ENCODE results near the gene MCRIP1. TPM values are rescaled to one million over a fixed set of nuclear protein-coding genes. Genes with fewer than 3 reads are reported as not detected.

The MCRIP1 gene
- total and polyA plus RNA-seq, 2 donors (not counting 1 experiment from before 2014, with no cell fraction given) = 69.7 to 84.0 TPM

DNA sequence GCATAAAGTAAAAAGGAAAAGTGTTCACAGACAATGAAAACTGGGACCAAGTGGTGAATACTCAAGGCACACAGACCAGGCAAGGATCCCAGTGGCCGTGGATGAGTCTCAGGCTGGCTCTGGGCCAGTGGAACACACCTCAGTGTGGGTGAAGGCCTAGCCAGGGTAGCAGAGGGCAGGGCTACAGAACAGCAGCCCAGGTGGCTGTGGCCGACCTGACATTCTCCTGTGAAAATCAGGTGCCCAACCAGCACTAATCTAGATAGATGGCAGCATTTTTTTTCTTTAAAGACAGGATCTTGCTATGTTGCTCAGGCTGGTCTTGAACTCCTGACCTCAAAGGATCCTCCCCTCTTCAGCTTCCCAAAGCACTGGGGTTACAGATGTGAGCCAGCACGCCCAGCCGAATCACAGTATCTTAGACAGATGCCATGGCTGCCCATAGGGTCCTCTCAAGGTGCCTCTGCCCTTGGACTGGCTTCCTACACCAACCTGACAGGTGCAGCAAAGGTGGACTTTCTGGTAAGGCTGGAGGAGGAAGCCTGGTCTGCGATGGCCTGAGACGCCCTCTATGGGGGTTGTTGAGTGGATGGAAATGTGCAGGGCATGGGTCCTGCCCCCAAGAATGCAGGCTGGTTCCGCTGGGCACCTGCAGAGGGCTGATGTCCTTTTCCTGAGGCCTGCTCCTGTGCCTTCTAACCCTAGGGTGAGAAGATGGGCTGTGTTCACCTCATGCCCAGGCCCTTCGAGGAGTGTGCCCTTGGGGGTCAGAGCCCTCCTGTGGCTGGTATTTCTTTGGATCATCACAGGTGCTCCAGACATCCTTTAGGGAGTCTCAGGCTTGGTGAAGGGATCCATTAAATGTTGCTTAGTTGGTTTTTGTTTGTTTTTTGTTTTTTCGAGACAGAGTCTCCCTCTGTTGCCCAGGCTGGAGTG lies 31.0 kb upstream of the MCRIP1 start:
- Mint-ChIP-seq H3K4me3 (no peak overlapping the region), H3K9me3 (ENCODE audit: insufficient read depth) (no peaks in the 10 kb centered on the region), H3K27ac (no peak overlapping the region), H3K4me1 (peaks cover 39% of the 10 kb centered on the region), H3K27me3 (no peaks in the 10 kb centered on the region)
- H3K9ac ChIP-seq (ENCODE audit: low read length) = no peak overlapping the region
- intact Hi-C loops (cut with micrococcal nuclease) = loop anchor here (5.0 to 10.0 kb wide), 2 partner anchors 347 to 431 kb away; no protein-coding TSS in a partner anchor
- peaks cover 1 to 17% of the 10 kb centered on the region in 2 experiments for H3K36me3 ChIP-seq (replicated peaks in 1 of 2; ENCODE audit: control extremely low read depth in 1 of 2, control insufficient read depth in 1 of 2, extremely low read depth in 1 of 2, insufficient read depth in 2 of 2, low read length in 1 of 2)
- DNase-seq (peak; percentile 27), ATAC-seq (ENCODE audit: low read depth) (no peak)
- peaks cover 57% of the 10 kb centered on the region for H4K20me1 ChIP-seq (ENCODE audit: control insufficient read depth, insufficient read depth, low read length, poor library complexity, severe bottlenecking)
- no peaks in the 10 kb centered on the region for H3K27me3 ChIP-seq (replicated peaks in 1 of 4; ENCODE audit: control extremely low read depth in 1 of 4, control insufficient read depth in 3 of 4, insufficient read depth in 4 of 4, low read length in 3 of 4)
- H3K27ac ChIP-seq (ENCODE audit: low read length in 2 of 2) = no peak overlapping the region
- no peak for TF ChIP-seq EZH2 (IDR thresholded peaks at IDR 0.05; ENCODE audit: borderline replicate concordance, insufficient read depth, low read depth, low read length, poor library complexity, severe bottlenecking)
- TF ChIP-seq, protein P1, sequence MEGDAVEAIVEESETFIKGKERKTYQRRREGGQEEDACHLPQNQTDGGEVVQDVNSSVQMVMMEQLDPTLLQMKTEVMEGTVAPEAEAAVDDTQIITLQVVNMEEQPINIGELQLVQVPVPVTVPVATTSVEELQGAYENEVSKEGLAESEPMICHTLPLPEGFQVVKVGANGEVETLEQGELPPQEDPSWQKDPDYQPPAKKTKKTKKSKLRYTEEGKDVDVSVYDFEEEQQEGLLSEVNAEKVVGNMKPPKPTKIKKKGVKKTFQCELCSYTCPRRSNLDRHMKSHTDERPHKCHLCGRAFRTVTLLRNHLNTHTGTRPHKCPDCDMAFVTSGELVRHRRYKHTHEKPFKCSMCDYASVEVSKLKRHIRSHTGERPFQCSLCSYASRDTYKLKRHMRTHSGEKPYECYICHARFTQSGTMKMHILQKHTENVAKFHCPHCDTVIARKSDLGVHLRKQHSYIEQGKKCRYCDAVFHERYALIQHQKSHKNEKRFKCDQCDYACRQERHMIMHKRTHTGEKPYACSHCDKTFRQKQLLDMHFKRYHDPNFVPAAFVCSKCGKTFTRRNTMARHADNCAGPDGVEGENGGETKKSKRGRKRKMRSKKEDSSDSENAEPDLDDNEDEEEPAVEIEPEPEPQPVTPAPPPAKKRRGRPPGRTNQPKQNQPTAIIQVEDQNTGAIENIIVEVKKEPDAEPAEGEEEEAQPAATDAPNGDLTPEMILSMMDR (IDR thresholded peaks at IDR 0.05) = no peak
- peaks cover 47% of the 10 kb centered on the region for H3K79me2 ChIP-seq (ENCODE audit: control insufficient read depth, insufficient read depth, low read length)
- no peak overlapping the region for H2AFZ ChIP-seq (ENCODE audit: insufficient read depth, low read depth, low read length, poor library complexity, severe bottlenecking)
- no peak overlapping the region for H3K4me3 ChIP-seq (ENCODE audit: control extremely low read depth in 1 of 5, extremely low read depth in 1 of 5, insufficient read depth in 1 of 5, low read depth in 2 of 5, low read length in 4 of 5)
- no peak overlapping the region for H3K4me2 ChIP-seq (replicated peaks; ENCODE audit: low read depth, low read length, poor library complexity, severe bottlenecking)
- peaks cover 15 to 30% of the 10 kb centered on the region in 2 donors for H3K4me1 ChIP-seq (ENCODE audit: control insufficient read depth in 2 of 2, insufficient read depth in 2 of 2, low read length in 2 of 2)
- WGBS (ENCODE audit: insufficient coverage) = 94% methylated on average over 8 of the region's 9 CpGs
- no peaks in the 10 kb centered on the region for H3K9me3 ChIP-seq (ENCODE audit: control extremely low read depth in 1 of 3, control insufficient read depth in 2 of 3, insufficient read depth in 1 of 3, low read length in 2 of 3)
- CTCF ChIA-PET = no interaction called here
- POLR2A ChIA-PET = no interaction called here

Data from B cell (primary cell).